GM18508 (cell line): Measurements from ENCODE around the gene EPB41L1.

ENCODE experiments used
- ATAC-seq: cut with Tn5 transposase; IDR thresholded peaks from one replicate; pipeline ENCODE4 v1.9.1; 2021; ENCODE audit warnings: moderate number of reproducible peaks; ENCODE audit not compliant: insufficient read depth, unreplicated experiment

The EPB41L1 gene

DNA sequence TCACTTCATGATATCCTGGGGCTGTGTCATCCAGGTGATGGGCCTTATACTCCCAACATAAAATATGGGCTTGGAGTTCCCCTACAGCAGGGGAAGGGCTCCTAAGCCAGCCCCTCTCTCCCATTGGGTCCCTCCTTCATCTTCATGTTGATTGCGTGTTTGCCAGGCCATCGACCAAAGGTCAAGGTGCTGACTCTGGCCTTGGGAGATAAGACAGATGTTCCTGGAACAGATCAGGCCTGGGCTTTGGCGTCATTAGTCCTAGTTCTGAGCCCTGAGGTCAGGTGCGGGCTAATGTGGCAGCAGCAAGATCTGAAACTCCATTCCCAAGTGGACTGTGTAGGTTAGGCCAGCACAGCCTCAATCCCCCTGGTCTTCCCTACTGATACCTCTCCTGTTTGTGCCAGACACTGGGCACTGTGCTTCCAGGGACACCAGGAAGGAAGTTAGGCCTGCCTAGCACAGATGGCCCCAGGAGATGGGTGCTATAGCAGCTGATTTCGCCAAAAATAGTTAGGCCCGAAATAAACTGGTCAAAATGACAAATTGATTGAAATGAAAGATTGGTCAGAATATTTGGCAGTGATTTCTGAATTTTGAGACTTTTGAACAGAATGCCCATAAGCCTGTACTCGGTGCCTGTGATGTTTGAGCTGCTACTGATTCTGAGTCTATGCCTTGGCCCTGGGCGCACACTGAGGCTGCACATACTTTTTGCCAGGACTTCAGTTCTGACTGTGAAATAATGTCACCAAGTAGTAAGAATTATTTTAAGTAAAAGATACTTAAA lies 28.8 kb downstream of the EPB41L1 start:
- ATAC-seq: no peak

GRCh38 chr20:36184816-36185776 lies 30.6 kb downstream of the EPB41L1 start:
- ATAC-seq: no peak

DNA sequence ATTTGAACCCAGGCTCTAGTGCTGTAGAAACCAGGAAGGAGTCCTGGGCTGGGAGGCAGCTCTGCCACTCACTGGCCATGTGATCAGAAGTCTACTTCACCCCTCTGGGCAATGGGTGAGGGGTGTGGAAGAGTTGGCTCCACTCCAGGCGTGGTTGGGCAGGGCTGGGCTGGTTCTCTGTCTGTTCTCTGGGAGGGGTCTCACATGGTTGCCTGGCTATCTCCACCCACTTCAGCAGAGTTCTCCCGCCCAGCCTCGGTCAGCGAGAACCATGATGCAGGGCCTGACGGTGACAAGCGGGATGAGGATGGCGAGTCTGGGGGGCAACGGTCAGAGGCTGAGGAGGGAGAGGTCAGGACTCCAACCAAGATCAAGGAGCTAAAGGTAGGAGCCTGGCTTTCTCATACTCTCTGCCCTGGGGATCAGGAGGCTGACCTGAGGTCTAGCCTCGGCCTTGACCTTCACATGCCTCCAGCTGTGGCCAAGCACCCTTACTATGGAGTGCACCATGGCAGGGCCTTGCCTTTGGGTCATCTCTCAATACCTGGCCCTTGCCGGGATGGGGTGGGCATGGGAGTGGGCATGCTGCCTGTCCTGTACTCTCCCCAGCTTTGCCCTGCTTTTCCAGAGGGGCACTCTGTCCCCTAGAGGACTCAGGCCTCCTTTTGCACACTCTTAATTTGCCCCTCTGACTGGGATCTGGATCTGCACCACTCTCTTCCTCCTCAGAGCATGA lies 39.6 kb downstream of the EPB41L1 start:
- no peak for ATAC-seq

DNA sequence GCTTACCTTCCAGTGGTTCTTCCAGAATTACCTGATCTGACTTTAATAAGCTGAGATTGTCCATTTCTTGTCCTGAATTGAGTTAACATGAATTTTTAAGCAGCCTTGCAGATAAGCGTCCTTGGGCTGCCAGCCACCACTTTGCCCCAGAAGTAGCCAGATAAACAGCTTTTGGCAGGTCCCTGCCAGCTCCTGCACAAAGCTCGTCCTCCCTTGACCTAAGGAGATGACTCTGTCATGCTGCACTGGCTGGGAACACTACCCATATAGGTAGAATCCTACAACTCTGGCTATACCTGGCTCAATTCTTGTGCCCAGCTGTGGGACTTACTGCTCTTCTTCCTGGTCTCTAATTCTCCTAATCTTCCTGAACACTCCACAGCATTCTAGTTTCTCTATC lies 42.1 kb downstream of the EPB41L1 start:
- ATAC-seq: no peak

DNA sequence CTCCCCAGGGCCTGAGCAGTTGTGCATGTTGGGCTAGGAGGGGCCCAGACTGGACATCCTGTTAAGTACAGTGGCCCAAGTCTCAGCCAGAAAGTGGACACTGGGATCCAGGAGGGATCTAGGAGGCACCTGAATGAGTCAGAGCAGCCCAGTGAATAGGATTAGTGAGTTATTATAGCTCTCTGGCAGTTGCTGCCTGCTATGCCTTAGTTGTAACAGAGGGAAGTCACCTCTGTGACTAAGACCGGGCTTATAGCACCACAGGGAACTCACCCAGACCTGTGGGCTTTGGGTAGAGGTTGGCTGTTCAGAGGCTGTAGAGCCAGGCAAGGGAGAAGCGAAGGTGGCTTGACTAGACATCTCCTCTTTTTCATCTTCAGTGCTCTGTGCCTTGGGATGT lies 42.7 kb downstream of the EPB41L1 start:
- ATAC-seq: no peak

- ATAC-seq: no peak
Observed at GRCh38 chr20:36199345-36200257, 45.1 kb downstream of the EPB41L1 start.

DNA sequence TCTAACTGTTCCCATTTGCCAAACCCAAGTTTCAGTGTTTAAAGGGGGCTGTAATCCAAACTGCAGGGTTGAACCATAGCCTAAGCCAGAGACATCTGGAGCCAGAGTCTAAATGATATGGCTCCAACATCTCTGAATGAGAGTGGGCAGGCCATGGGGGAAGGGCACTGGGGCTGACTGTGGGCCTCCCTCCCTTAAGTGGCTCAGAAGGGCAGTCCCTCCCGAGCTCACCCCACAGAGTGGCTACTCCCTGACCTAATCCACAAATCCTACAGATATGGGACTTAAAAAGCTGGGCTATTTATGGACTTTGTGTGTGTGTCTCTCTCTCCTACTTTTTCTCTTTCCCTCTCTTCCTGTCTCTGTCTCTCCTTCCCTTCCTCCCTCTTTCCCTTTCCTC lies 45.9 kb downstream of the EPB41L1 start:
- no peak for ATAC-seq

GRCh38 chr20:36201198-36201597 lies 46.7 kb downstream of the EPB41L1 start:
- ATAC-seq: no peak

DNA sequence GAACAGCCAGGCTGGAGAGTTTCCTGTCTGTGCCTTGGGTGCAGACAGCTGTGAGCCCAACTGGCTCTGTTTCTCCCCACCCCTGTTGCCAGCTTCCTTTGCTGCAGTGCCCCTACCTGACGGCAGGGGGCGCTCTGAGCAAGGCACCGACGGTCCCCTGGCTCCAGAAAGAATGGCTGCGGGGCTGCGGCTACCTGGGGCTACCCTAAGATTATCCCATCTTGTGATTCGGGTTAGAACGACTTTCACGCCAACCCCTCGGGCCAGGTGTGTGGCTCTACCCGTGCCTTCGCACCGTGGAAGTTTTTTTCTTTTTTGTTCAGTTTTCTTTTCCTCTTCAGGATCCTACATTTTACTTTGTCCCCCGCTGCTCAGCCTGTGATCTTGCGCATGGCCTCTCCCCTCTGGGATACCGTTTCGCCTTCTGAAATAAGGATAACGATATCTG lies 48.4 kb downstream of the EPB41L1 start:
- no peak for ATAC-seq

GRCh38 chr20:36203861-36204260 lies 49.3 kb downstream of the EPB41L1 start:
- no peak for ATAC-seq

DNA sequence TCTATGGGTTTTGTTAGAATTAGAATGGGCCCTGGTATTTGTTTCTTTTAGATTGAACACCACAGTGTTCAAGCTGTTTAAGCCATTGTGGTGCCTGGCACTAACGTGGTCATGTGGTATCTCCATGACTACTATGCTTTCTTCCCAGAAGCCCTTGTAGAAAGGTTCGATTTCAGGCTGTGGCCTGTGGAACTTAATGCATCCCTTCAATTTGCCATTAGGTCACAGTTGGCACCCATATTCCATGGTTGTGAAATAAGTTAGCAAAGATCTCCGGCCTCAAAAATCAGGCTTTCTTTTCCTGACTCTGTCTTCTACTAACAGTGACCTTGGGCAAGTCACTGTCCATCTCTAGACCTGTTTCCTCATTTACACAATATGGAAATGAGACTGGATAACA lies 50.5 kb downstream of the EPB41L1 start:
- no peak for ATAC-seq

DNA sequence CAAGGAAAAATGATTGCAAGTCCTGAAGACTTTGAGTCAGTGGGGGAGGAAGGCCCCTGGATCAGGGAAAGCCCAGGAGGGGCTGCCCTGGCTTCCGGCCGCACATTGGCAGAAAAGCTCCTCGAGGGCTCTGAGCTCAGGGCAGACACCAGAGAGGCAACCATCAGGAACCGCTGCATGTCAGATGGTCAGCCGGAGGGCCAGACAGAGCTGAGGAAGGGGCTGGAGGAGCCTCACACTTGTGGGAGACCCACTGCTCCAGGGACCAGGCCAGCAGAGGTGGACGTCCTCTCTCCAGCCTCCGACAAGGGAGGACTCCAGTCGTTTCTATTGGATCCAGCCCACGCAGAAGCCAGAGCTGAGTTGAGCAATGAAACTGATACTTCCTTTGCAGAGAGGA lies 51.5 kb downstream of the EPB41L1 start:
- ATAC-seq: no peak

GRCh38 chr20:36206641-36207040 lies 52.1 kb downstream of the EPB41L1 start:
- ATAC-seq: no peak

DNA sequence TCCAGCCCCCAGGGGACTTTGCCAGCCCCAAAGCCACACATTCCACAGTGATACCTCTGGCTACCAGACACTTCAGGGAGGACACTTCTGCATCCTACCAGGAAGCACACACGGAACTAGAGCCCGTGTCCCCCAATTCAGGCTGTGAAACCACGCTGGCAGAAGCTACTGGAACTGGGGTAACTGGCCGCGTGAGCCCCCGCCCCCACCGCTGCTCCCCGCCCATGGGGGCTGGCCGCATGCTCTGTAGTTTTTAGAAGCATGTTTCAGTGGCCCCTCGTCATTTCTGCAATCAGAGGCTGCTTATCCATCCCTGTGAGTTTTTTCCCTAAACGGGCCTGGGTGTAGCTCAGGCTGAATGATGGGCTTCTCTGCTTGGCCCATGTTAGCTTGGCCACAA lies 53.1 kb downstream of the EPB41L1 start:
- ATAC-seq: no peak

DNA sequence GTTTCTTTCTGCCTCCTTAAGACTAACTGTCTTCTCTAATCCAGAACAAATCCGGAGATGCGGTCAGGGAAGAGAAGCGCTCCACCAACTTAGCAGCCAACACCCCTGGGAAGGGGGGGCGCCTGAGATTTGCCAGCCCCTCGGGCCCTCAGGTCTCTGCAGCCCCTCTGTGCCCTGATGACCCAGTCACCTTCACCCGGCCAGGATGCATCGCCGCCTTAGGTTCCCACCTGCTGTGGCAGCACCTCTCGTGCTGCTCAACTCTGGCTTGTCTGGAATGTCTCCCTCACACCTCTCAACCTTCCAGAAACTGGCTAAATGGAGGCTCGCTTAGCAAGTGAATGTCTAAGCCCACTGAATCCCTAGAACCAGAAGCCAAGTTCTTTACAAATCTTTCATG lies 53.7 kb downstream of the EPB41L1 start:
- ATAC-seq: no peak

DNA sequence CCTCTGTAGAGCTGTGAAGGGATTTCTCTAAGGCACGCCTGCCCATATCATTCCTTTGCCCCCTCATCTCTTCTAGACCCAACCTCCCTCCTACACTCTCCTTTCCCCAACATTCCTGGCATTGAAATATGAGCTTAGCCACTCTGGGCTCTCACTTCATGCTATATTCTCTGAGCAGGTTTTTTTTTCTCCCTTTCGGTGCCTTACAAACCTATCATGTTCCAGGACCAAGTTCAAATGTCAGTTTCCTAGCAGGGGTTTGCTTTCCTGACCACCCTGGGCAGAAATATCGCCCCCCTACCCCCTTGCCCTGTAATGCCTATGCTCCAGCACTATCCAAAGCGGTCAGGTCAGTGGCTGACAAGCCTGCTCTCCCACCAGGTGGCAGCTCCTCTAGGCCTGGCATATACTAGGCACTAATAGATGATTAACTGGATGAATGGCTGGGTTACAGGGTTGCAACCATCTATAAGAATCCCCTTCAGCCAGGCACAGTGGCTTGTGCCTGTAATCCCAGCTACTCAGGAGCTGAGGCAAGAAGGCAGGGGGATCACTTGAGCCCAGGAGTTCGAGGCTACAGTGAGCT lies 56.0 kb downstream of the EPB41L1 start:
- ATAC-seq: no peak

DNA sequence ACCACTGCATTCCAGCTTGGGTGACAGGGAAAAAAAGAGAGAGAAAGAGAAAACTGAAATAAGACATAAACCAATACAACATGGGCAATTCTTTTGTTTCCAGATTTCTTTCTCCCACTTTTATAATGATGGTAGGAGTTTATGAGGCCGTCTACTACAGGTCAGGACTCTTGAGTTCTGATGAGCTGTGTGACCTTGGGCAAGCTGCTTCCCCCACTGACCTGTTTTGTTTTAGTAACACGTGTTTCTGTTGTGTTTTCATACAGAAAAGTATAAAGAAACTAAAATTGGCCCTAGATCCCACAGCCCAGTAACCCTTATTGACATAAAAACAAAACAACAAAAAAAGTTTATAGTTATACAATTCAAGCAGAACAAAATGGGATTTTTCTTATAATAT lies 58.8 kb downstream of the EPB41L1 start:
- ATAC-seq: no peak

- no peak for ATAC-seq
Observed at GRCh38 chr20:36214684-36215256, 60.2 kb downstream of the EPB41L1 start.

DNA sequence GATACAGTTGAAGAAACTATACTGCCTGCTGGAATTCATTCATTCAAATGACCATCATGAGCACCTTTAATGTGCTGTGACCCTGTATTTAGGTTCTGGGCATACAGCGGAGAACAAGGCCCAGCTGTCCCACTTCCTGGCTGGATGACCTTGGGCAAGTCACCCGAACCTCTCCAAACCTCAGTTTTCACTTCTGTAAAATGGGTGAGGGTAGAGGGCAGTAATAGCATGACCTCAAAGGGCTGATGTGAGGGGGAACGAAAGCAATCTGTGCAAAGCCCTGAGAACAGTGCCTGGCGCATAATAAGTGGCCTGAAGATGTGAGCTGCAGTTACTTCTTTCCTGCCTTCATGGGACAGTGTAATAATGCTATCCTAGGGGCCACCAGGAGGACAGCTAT lies 61.2 kb downstream of the EPB41L1 start:
- no peak for ATAC-seq
